Psoas muscle (tissue), 8 donors: ENCODE data around the gene CDCA7L. TPM values are rescaled to one million over a fixed set of nuclear protein-coding genes. Genes with fewer than 3 reads are reported as not detected.
"Not testable (repeated sequence)": the region's sequence is repeated elsewhere in the genome, so short reads cannot be mapped to it uniquely, and the experiment has no call there.

ENCODE experiments used
- ATAC-seq, 4 donors: fragments of 200-7000 bp; cut with Tn5 transposase; one replicate each; pipeline ENCODE4 v1.9.1; 2020; ENCODE audit warnings: moderate library complexity in 3 of 4, mild to moderate bottlenecking in 2 of 4
- DNase-seq, 2 donors: peaks; one replicate each; pipeline ENCODE4 v3.0.0-alpha.2; 2020
- H3K27ac ChIP-seq: fragments of 200-600 bp; one replicate; pipeline ENCODE4 v1.8.0; 2022
- H3K27me3 ChIP-seq, 3 donors: fragments of 200-600 bp in 1 of 3; one replicate each; pipeline versions ENCODE4 v1.6.1 to v1.8.0; 2013 to 2022; ENCODE audit warnings: low read length in 2 of 3, mild to moderate bottlenecking in 2 of 3, moderate library complexity in 1 of 3; ENCODE audit not compliant: insufficient read depth in 3 of 3
- H3K36me3 ChIP-seq, 2 donors: fragments of 200-600 bp in 1 of 2; one replicate each; pipeline versions ENCODE4 v1.6.1 to v1.8.0; 2013 to 2022; ENCODE audit warnings: low read depth in 1 of 2, mild to moderate bottlenecking in 1 of 2, moderate library complexity in 1 of 2; ENCODE audit not compliant: insufficient read depth in 1 of 2
- H3K4me1 ChIP-seq: fragments of 200-600 bp; one replicate; pipeline ENCODE4 v1.8.0; 2022
- H3K4me3 ChIP-seq: fragments of 200-600 bp; one replicate; pipeline ENCODE4 v1.8.0; 2022; ENCODE audit warnings: mild to moderate bottlenecking
- H3K9me3 ChIP-seq: fragments of 200-600 bp; one replicate; pipeline ENCODE4 v1.8.0; 2022
- WGBS, 3 donors: extraction: QIAGEN DNeasy Blood & Tissue Kit; methylation state at CpG; one replicate each; pipeline versions ENCODE4 v1.1.6 to v1.1.7; 2013; 5-methylcytosine and 5-hydroxymethylcytosine counted together
- intact Hi-C, 2 donors: fragments of 100-400 bp; cut with DNase I; formaldehyde crosslinking; loops; one replicate each; pipeline versions ENCODE4 v1.11.0 to v1.14.2; 2022
- polyA plus RNA-seq, 3 donors: library from polyadenylated mRNA; stranded (reverse); fragments of 200-250 nt; gene quantifications; one replicate each; pipeline ENCODE4 v1.2.3, GENCODE V29; 2013
- total RNA-seq, 4 donors: library from RNA; stranded (reverse); fragmentation: NEBNext Ultra II Directional in 2 of 4; extraction: Animal tissue kit (Norgen Biotek cat#: 25700) in 2 of 4; gene quantifications; one replicate each; pipeline versions ENCODE4 v1.2.1 to v1.2.4, GENCODE V29; 2021 to 2023
- TF ChIP-seq, protein P1 (sequence below): fragments of 200-600 bp; IDR thresholded peaks from one replicate; pipeline ENCODE4 v1.8.0; 2022; ENCODE audit warnings: antibody characterized with exemption
- donor health status: healthy with polysubstance abuse.
- donor health status: DM: no; HTN: no; CAD: no; lungs with moderate emphysema.
- donor health status: Bipolar disorder and iron deficiency.
- donor health status: healthy.
- donor health status: DM: yes; HTN: yes; CAD: no.
- donor health status: DM: no; HTN: no; CAD: no.
- donor health status: DM: no; HTN: no; CAD: no.
- donor health status: DM: yes; HTN: yes; CAD: no.

The CDCA7L gene
- total and polyA plus RNA-seq, 7 donors, result 1.3 to 3.3 (median 2.2) TPM

- DNase-seq, result no peak
- WGBS, 3 donors, result 95 to 97% (median 96%) methylated on average over 7 of the region's 7 CpGs
Measured at GRCh38 chr7:21884496-21884895, 61.2 kb downstream of the CDCA7L start.

DNA sequence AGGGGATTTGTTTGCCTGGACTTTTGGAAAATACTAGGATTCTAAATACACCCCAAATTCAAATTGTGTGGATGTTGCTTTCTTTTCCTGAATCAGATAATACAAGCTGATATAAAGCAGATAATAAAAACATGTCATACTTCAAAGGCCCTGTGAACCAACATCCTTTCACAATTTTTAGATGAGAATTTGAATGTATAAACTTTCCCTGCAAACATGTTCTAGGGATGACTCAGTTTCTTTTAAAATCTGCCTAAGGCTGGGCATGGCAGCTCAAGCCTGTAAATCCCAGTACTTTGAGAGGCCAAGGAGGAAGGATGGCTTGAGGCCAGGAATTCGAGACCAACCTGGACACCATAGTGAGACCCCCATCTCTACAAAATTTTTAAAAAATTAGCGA, 62.2 kb downstream of the CDCA7L start:
- H3K27ac ChIP-seq, H3K9me3 ChIP-seq, intact Hi-C loops, H3K4me1 ChIP-seq, DNase-seq, ATAC-seq, H3K36me3 ChIP-seq, H3K27me3 ChIP-seq, H3K4me3 ChIP-seq: not testable (repeated sequence)
- WGBS, 3 donors, result 92 to 100% (median 93%) methylated on average over 2 of the region's 2 CpGs

More at GRCh38 chr7:21884496-21884895, 61.2 kb downstream of the CDCA7L start:
- Histone ChIP-seq H3K27me3 (no peaks in the 10 kb centered on the region), H3K9me3 (no peaks in the 10 kb centered on the region), H3K4me1 (no peaks in the 10 kb centered on the region), H3K36me3 (no peaks in the 10 kb centered on the region), H3K27ac (no peak overlapping the region), H3K4me3 (no peak overlapping the region)
- intact Hi-C loops, result no loop called here
- no peak for ATAC-seq
- TF ChIP-seq, protein P1, sequence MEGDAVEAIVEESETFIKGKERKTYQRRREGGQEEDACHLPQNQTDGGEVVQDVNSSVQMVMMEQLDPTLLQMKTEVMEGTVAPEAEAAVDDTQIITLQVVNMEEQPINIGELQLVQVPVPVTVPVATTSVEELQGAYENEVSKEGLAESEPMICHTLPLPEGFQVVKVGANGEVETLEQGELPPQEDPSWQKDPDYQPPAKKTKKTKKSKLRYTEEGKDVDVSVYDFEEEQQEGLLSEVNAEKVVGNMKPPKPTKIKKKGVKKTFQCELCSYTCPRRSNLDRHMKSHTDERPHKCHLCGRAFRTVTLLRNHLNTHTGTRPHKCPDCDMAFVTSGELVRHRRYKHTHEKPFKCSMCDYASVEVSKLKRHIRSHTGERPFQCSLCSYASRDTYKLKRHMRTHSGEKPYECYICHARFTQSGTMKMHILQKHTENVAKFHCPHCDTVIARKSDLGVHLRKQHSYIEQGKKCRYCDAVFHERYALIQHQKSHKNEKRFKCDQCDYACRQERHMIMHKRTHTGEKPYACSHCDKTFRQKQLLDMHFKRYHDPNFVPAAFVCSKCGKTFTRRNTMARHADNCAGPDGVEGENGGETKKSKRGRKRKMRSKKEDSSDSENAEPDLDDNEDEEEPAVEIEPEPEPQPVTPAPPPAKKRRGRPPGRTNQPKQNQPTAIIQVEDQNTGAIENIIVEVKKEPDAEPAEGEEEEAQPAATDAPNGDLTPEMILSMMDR, result no peak

- no peak overlapping the region for H3K4me3 ChIP-seq
- no peak for ATAC-seq
- H3K9me3 ChIP-seq, result no peaks in the 10 kb centered on the region
- no peak for DNase-seq
- H3K27me3 ChIP-seq, result no peaks in the 10 kb centered on the region
- no peak overlapping the region for H3K27ac ChIP-seq
- TF ChIP-seq, protein P1, result no peak
- WGBS, 3 donors, result 93 to 96% (median 95%) methylated on average over 3 of the region's 3 CpGs
- no peaks in the 10 kb centered on the region for H3K36me3 ChIP-seq
- no peaks in the 10 kb centered on the region for H3K4me1 ChIP-seq
- intact Hi-C loops, result no loop called here
Measured at GRCh38 chr7:21883069-21883468, 62.6 kb downstream of the CDCA7L start.

- TF ChIP-seq, protein P1, result no peak
- Histone ChIP-seq H3K9me3 (no peaks in the 10 kb centered on the region), H3K36me3 (no peaks in the 10 kb centered on the region), H3K27me3 (no peaks in the 10 kb centered on the region), H3K4me3 (no peak overlapping the region), H3K4me1 (no peaks in the 10 kb centered on the region), H3K27ac (no peak overlapping the region)
- ATAC-seq (no peak), DNase-seq (no peak)
- intact Hi-C loops, result no loop called here
- WGBS, 3 donors, result 47 to 66% (median 50%) methylated on average over 5 of the region's 5 CpGs
Measured at GRCh38 chr7:21869785-21870402, 75.8 kb downstream of the CDCA7L start.

DNA sequence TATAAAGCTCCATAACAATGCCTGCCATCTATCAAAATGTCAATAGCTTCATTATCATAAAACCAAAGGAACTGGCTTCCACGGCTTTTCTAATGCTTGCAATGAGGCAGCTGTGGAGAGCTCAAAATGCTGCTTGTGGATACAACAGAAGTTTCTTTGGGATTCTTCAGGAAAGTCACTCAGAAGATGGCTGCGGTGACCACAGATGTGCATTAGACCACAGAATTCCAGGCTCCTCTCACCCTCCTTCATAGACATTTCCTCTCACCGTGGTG, 77.2 kb downstream of the CDCA7L start:
- Histone ChIP-seq H3K27me3 (no peaks in the 10 kb centered on the region), H3K36me3 (no peaks in the 10 kb centered on the region), H3K9me3 (no peaks in the 10 kb centered on the region), H3K27ac (no peak overlapping the region), H3K4me1 (no peaks in the 10 kb centered on the region), H3K4me3 (no peak overlapping the region)
- ATAC-seq, result no peak
- DNase-seq, result no peak
- WGBS, 3 donors, result 50 to 65% (median 64%) methylated on average over 3 of the region's 3 CpGs
- intact Hi-C loops, result no loop called here
- TF ChIP-seq, protein P1, result no peak
